Upper lobe of right lung (tissue), 1 donor: Measurements from ENCODE around the gene COL6A5. TPM values are rescaled to one million over a fixed set of nuclear protein-coding genes. Genes with fewer than 3 reads are reported as not detected.

ENCODE experiments used
- ATAC-seq: fragments of 200-7000 bp; cut with Tn5 transposase; one replicate; pipeline ENCODE4 v1.9.1; 2020; ENCODE audit warnings: mild to moderate bottlenecking, moderate library complexity
- DNase-seq: peaks from one replicate; pipeline ENCODE4 v3.0.0-alpha.2; 2020
- H3K27ac ChIP-seq: fragments of 200-600 bp; one replicate; pipeline ENCODE4 v1.8.0; 2022
- H3K27me3 ChIP-seq: fragments of 200-600 bp; one replicate; pipeline ENCODE4 v1.8.0; 2022; ENCODE audit warnings: mild to moderate bottlenecking
- H3K36me3 ChIP-seq: fragments of 200-600 bp; one replicate; pipeline ENCODE4 v1.8.0; 2022
- H3K4me1 ChIP-seq: fragments of 200-600 bp; one replicate; pipeline ENCODE4 v1.8.0; 2022
- H3K4me3 ChIP-seq: fragments of 200-600 bp; one replicate; pipeline ENCODE4 v1.8.0; 2022; ENCODE audit warnings: mild to moderate bottlenecking
- H3K9me3 ChIP-seq: fragments of 200-600 bp; one replicate; pipeline ENCODE4 v1.8.0; 2022
- intact Hi-C: fragments of 100-400 bp; cut with DNase I; formaldehyde crosslinking; loops from one replicate; pipeline ENCODE4 v1.11.0; 2022
- total RNA-seq: library from RNA; stranded (reverse); fragmentation: NEBNext Ultra II Directional; extraction: Animal tissue kit (Norgen Biotek cat#: 25700); gene quantifications from one replicate; pipeline ENCODE4 v1.2.1, GENCODE V29; 2021
- TF ChIP-seq, protein P1 (sequence below): fragments of 200-600 bp; IDR thresholded peaks from one replicate; pipeline ENCODE4 v1.8.0; 2022; ENCODE audit warnings: antibody characterized with exemption
- donor health status: DM: no; HTN: yes; CAD: no; lungs with severe emphysema.

COL6A5 gene
- total RNA-seq, 1 donor from 2014 or later = 6.3 TPM

DNA sequence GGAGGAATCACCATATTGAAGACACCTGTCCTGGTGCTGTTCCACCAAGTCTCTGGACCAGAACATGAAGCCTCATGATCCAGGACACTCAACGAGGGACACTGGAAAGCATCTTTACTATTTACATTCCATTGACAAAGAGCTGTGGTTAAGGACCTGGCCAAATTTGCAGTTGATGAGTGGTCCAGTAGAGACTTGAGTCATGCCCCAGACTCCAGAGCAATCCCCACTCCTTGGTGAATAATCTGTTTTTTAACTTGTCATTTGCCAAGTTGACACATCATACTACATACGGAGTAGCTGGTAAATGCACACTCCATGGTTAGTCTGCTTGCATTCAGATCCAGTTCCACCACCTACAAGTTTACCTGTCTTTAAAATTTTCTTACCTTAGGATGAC, 170.3 kb downstream of the COL6A5 start:
- Histone ChIP-seq H3K4me1 (no peaks in the 10 kb centered on the region), H3K36me3 (no peaks in the 10 kb centered on the region), H3K9me3 (no peaks in the 10 kb centered on the region), H3K4me3 (no peak overlapping the region), H3K27me3 (peaks cover 29% of the 10 kb centered on the region), H3K27ac (no peak overlapping the region)
- DNase-seq (no peak), ATAC-seq (no peak)
- TF ChIP-seq, protein P1, sequence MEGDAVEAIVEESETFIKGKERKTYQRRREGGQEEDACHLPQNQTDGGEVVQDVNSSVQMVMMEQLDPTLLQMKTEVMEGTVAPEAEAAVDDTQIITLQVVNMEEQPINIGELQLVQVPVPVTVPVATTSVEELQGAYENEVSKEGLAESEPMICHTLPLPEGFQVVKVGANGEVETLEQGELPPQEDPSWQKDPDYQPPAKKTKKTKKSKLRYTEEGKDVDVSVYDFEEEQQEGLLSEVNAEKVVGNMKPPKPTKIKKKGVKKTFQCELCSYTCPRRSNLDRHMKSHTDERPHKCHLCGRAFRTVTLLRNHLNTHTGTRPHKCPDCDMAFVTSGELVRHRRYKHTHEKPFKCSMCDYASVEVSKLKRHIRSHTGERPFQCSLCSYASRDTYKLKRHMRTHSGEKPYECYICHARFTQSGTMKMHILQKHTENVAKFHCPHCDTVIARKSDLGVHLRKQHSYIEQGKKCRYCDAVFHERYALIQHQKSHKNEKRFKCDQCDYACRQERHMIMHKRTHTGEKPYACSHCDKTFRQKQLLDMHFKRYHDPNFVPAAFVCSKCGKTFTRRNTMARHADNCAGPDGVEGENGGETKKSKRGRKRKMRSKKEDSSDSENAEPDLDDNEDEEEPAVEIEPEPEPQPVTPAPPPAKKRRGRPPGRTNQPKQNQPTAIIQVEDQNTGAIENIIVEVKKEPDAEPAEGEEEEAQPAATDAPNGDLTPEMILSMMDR = no peak
- intact Hi-C loops = no loop called here

DNA sequence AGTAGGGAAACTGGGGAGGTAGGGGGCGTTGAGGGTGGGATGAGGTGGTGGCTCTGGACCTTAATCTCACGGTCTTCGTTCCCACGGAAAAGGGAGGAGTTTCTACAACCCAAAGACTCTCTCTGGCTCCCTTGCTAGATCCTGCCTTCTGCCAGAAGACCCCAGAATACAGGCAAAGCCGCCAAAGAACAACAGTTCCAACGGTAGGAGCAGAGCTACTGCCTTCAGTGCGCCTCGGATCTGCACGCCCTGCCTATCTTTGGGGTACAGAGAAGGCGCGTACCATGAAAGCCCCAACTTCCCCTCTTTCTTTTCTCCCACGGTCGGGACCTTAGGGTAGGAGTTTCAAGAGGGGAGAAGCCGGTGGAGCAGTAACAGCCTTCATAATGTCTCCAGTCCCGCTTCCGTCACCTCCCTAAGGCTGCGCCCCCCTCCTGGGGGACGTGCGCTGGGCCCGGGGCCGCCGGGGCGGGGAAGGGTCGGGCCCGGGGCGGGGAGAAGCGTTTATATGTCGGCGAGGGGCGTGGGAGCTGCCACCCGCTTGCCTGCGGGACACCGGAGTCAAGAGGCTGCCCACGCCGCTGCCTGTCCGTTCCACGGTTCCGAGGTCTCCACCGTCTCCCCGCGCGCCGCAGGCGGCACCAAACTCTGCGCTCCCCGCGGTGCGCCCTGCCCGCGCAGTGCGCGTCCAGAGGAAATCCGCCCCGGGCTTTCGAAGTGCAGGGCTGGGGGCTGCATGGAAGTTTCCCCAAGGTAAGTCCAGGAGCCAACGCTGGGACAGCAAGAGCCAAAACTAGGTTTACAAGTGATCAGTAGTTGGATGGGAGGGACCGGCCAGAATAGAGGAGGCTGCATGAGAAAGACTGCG, 171.4 kb downstream of the COL6A5 start, which contains the start of gene COL6A6:
COL6A6 (plus strand) TSS at position 533 of the 868 bp plus-strand sequence. CDS start 43,188 bp downstream, outside the sequence.
- ATAC-seq (peak; percentile 40), DNase-seq (no peak)
- Histone ChIP-seq H3K4me1 (no peaks in the 10 kb centered on the region), H3K27ac (peak within 1 kb of the TSS; percentile 56), H3K9me3 (no peaks in the 10 kb centered on the region), H3K27me3 (peaks cover 29% of the 10 kb centered on the region), H3K36me3 (no peaks in the 10 kb centered on the region), H3K4me3 (peak within 1 kb of the TSS; percentile 46)
- TF ChIP-seq, protein P1 = no peak
- intact Hi-C loops = no loop called here

DNA sequence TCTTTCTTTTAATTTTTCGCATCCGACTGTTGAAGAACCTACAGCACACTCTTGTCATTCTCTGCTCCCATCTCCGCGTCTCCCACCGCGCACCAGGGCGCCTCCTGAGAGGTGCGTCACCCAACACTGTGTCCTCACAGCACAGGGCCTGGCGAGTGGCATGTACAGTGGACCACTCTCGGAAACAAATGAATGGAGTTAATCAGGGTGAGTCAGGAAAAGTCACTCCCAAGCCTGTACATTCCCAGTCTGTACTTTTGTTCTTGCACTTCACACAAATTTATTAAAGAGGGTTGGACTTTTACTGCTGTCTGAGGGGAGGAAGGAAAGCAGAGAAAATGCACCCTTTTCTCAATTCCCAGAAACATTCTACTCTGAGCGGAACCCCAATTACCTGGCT, 172.1 kb downstream of the COL6A5 start:
- Histone ChIP-seq H3K27ac (peak overlapping the region; percentile 56), H3K9me3 (no peaks in the 10 kb centered on the region), H3K36me3 (no peaks in the 10 kb centered on the region), H3K4me3 (peak overlapping the region; percentile 46), H3K27me3 (peaks cover 29% of the 10 kb centered on the region), H3K4me1 (no peaks in the 10 kb centered on the region)
- ATAC-seq (peak; percentile 28), DNase-seq (no peak)
- TF ChIP-seq, protein P1 = no peak
- intact Hi-C loops = no loop called here

DNA sequence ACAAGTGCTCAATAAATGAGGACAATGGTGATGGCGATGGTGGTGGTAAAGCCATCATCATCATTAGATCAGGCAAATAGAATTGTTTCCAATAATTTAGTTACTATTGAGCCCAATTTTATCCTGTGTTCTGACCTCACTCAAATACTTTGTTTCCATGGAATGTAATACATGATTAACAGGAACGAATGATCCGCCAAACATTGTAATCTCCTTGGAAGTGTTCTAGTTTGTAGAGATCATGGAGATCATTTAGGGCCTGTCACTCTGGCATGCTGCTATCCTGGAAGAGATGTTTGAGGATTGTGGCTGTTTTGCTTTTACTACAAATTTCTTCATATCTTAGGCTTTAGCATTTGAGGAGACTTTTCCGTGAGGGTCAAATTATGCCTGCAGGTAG, 174.3 kb downstream of the COL6A5 start:
- peak overlapping the region; percentile 46 for H3K4me3 ChIP-seq
- intact Hi-C loops = no loop called here
- no peaks in the 10 kb centered on the region for H3K4me1 ChIP-seq
- ATAC-seq (no peak), DNase-seq (no peak)
- peaks cover 29% of the 10 kb centered on the region for H3K27me3 ChIP-seq
- TF ChIP-seq, protein P1 = no peak
- no peak overlapping the region for H3K27ac ChIP-seq
- H3K36me3 ChIP-seq = no peaks in the 10 kb centered on the region
- H3K9me3 ChIP-seq = no peaks in the 10 kb centered on the region

DNA sequence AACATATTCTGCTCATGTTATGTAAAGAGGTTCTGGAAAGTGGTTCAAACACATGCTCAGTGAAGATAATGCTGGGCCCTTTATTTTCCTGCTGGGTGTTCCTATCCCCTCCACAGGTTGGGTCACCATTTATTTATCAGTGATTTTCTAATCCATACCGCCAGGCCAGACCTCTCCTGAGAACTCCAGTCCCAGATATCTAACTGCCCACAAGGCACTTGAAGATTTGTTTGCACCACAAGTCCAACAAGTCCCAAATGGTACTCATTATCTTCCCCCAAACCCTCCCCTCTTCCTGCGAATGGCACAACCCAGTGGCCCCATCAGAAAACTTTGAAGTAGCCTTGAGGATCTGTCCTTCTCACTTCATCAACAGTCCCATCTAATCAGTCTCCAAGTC, 176.9 kb downstream of the COL6A5 start:
- peaks cover 12% of the 10 kb centered on the region for H3K27me3 ChIP-seq
- H3K4me3 ChIP-seq = no peak overlapping the region
- intact Hi-C loops = no loop called here
- ATAC-seq = no peak
- TF ChIP-seq, protein P1 = no peak
- H3K36me3 ChIP-seq = no peaks in the 10 kb centered on the region
- H3K27ac ChIP-seq = no peak overlapping the region
- DNase-seq = no peak
- no peaks in the 10 kb centered on the region for H3K9me3 ChIP-seq
- H3K4me1 ChIP-seq = no peaks in the 10 kb centered on the region
